GM15510 (cell line): Measurements from ENCODE around the gene AMPD3.

Experiments
- POLR2A ChIP-seq: IDR thresholded peaks from 3 replicates; pipeline ENCODE4 v1.6.1; 2011; ENCODE audit warnings: borderline replicate concordance; ENCODE audit not compliant: insufficient read length; ENCODE audit errors: extremely low read depth

The AMPD3 gene

GRCh38 chr11:10454878-10455631 lies at the start of gene AMPD3:
TSS of gene AMPD3 (plus strand) at chr11:10455264. CDS start at chr11:10461520, 6,256 bp downstream.
- TF ChIP-seq POLR2A: no peak

GRCh38 chr11:10405865-10406592 lies 49.0 kb upstream of the AMPD3 start:
- TF ChIP-seq POLR2A: no peak

- no peak for TF ChIP-seq POLR2A
Observed at GRCh38 chr11:10407055-10407454, 48.0 kb upstream of the AMPD3 start.

GRCh38 chr11:10407749-10408685 lies 47.0 kb upstream of the AMPD3 start:
- TF ChIP-seq POLR2A: no peak

- no peak for TF ChIP-seq POLR2A
Observed at GRCh38 chr11:10409207-10409661, 45.8 kb upstream of the AMPD3 start.

- no peak for TF ChIP-seq POLR2A
Observed at GRCh38 chr11:10410106-10410843, 44.8 kb upstream of the AMPD3 start.

- no peak for TF ChIP-seq POLR2A
Observed at GRCh38 chr11:10410844-10411200, 44.2 kb upstream of the AMPD3 start.

- TF ChIP-seq POLR2A: no peak
Observed at GRCh38 chr11:10412266-10412665, 42.8 kb upstream of the AMPD3 start.

- no peak for TF ChIP-seq POLR2A
Observed at GRCh38 chr11:10413268-10413667, 41.8 kb upstream of the AMPD3 start.

GRCh38 chr11:10414181-10414580 lies 40.9 kb upstream of the AMPD3 start:
- TF ChIP-seq POLR2A: no peak

GRCh38 chr11:10414659-10415058 lies 40.4 kb upstream of the AMPD3 start:
- no peak for TF ChIP-seq POLR2A

- TF ChIP-seq POLR2A: no peak
Observed at GRCh38 chr11:10415817-10416392, 39.2 kb upstream of the AMPD3 start.

- no peak for TF ChIP-seq POLR2A
Observed at GRCh38 chr11:10418259-10418949, 36.7 kb upstream of the AMPD3 start.
